ENCODE results near the gene IFI16. TPM values are rescaled to one million over a fixed set of nuclear protein-coding genes. Genes with fewer than 3 reads are reported as not detected.

Gene IFI16
- total and polyA plus RNA-seq, 2 experiments from 2014 or later: 25.1 to 31.8 TPM

DNA sequence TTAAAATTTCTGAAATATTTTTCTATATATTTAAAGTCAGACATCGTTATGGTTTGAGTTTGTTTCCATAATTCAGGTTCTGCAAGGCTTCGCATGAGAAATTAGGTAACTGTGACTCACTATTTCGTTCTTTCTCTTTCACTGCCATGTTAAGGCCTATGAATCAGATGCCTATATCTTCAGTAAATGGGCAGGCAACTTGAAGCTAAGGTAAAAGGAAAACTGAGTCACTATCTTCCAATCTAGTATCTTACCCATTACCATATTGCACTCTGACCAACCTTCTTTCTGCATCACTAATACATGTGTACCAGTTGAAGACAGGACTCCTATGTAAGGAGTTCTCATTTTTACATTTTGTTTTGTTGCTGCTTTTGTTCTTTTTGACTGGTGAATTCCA, 40.5 kb upstream of the IFI16 start:
- DNase-seq (ENCODE audit: low spot score): no peak
- Histone ChIP-seq H3K27me3 (no peaks in the 10 kb centered on the region), H3K4me1 (ENCODE audit: insufficient read depth) (no peaks in the 10 kb centered on the region), H4K20me1 (ENCODE audit: insufficient read depth, poor library complexity, severe bottlenecking) (no peaks in the 10 kb centered on the region), H2AFZ (no peak overlapping the region), H3K9me2 (replicated peaks; ENCODE audit: insufficient read depth) (no peaks in the 10 kb centered on the region), H3K9me3 (ENCODE audit: low read depth) (no peaks in the 10 kb centered on the region), H3K4me3 (no peak overlapping the region), H3K36me3 (replicated peaks; ENCODE audit: insufficient read depth, low read depth) (no peaks in the 10 kb centered on the region), H3K79me2 (no peaks in the 10 kb centered on the region), H3K4me2 (no peak overlapping the region), H3K27ac (no peak overlapping the region)
- 85% methylated on average over 3 of the region's 3 CpGs for whole genome bisulfite sequencing (ENCODE audit: low lambda C conversion rate, missing lambda C conversion rate)
- no peak for TF ChIP-seq EZH2phosphoT487 (IDR thresholded peaks at IDR 0.05; ENCODE audit: low read depth, severe bottlenecking, unreplicated experiment)
- no peak for TF ChIP-seq CTCF (IDR thresholded peaks at IDR 0.05; ENCODE audit: poor library complexity)
- TF ChIP-seq EZH2 (IDR thresholded peaks at IDR 0.05; ENCODE audit: borderline replicate concordance): no peak

GRCh38 chr1:158969855-158970254, 39.9 kb upstream of the IFI16 start:
- Histone ChIP-seq H3K9me3 (ENCODE audit: low read depth) (no peaks in the 10 kb centered on the region), H3K27me3 (no peaks in the 10 kb centered on the region), H3K9me2 (replicated peaks; ENCODE audit: insufficient read depth) (no peaks in the 10 kb centered on the region), H3K4me1 (ENCODE audit: insufficient read depth) (no peaks in the 10 kb centered on the region), H2AFZ (no peak overlapping the region), H3K79me2 (no peaks in the 10 kb centered on the region), H3K36me3 (replicated peaks; ENCODE audit: insufficient read depth, low read depth) (no peaks in the 10 kb centered on the region), H3K27ac (no peak overlapping the region), H3K4me3 (no peak overlapping the region), H3K4me2 (no peak overlapping the region), H4K20me1 (ENCODE audit: insufficient read depth, poor library complexity, severe bottlenecking) (no peaks in the 10 kb centered on the region)
- 83% methylated on average over 1 of the region's 1 CpG for WGBS (ENCODE audit: low lambda C conversion rate, missing lambda C conversion rate)
- TF ChIP-seq EZH2 (IDR thresholded peaks at IDR 0.05; ENCODE audit: borderline replicate concordance) (no peak), CTCF (IDR thresholded peaks at IDR 0.05; ENCODE audit: poor library complexity) (no peak), EZH2phosphoT487 (IDR thresholded peaks at IDR 0.05; ENCODE audit: low read depth, severe bottlenecking, unreplicated experiment) (no peak)
- DNase-seq (ENCODE audit: low spot score): no peak

GRCh38 chr1:158972841-158973240, 36.9 kb upstream of the IFI16 start:
- no peaks in the 10 kb centered on the region for H3K9me3 ChIP-seq (ENCODE audit: low read depth)
- no peak overlapping the region for H3K27ac ChIP-seq
- H2AFZ ChIP-seq: no peak overlapping the region
- H3K27me3 ChIP-seq: no peaks in the 10 kb centered on the region
- H3K4me1 ChIP-seq (ENCODE audit: insufficient read depth): no peaks in the 10 kb centered on the region
- no peaks in the 10 kb centered on the region for H3K9me2 ChIP-seq (replicated peaks; ENCODE audit: insufficient read depth)
- H3K36me3 ChIP-seq (replicated peaks; ENCODE audit: insufficient read depth, low read depth): no peaks in the 10 kb centered on the region
- TF ChIP-seq CTCF (IDR thresholded peaks at IDR 0.05; ENCODE audit: poor library complexity) (peak; percentile 36), EZH2phosphoT487 (IDR thresholded peaks at IDR 0.05; ENCODE audit: low read depth, severe bottlenecking, unreplicated experiment) (no peak)
- H3K79me2 ChIP-seq: no peaks in the 10 kb centered on the region
- H4K20me1 ChIP-seq (ENCODE audit: insufficient read depth, poor library complexity, severe bottlenecking): no peaks in the 10 kb centered on the region
- no peak overlapping the region for H3K4me2 ChIP-seq
- no peak for DNase-seq (ENCODE audit: low spot score)
- H3K4me3 ChIP-seq: no peak overlapping the region

DNA sequence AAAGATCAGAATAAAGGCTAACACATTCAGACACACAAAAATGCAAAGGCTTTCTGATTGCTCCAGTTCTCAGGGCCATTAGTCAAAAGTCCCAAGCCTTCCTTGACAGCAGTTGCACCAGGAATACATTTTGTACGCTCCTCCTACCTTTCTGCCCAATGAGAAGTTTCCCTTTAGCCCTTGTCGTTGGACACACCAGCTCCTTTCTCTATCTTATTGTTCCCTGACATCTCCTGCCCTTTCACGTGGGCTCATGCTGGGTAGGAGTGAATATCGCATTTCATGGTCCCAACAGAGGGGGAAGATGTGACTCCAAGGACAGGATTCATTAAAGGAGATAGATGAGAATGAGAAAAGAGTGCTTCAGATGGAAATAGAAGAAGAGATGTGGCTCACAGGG, 33.5 kb upstream of the IFI16 start:
- Histone ChIP-seq H3K4me1 (ENCODE audit: insufficient read depth) (no peaks in the 10 kb centered on the region), H2AFZ (no peak overlapping the region), H3K4me3 (no peak overlapping the region), H3K27me3 (no peaks in the 10 kb centered on the region), H3K9me3 (ENCODE audit: low read depth) (no peaks in the 10 kb centered on the region), H3K27ac (no peak overlapping the region), H3K9me2 (replicated peaks; ENCODE audit: insufficient read depth) (no peaks in the 10 kb centered on the region), H4K20me1 (ENCODE audit: insufficient read depth, poor library complexity, severe bottlenecking) (no peaks in the 10 kb centered on the region), H3K79me2 (no peaks in the 10 kb centered on the region), H3K36me3 (replicated peaks; ENCODE audit: insufficient read depth, low read depth) (no peaks in the 10 kb centered on the region), H3K4me2 (no peak overlapping the region)
- TF ChIP-seq EZH2phosphoT487 (IDR thresholded peaks at IDR 0.05; ENCODE audit: low read depth, severe bottlenecking, unreplicated experiment): no peak
- no peak for TF ChIP-seq CTCF (IDR thresholded peaks at IDR 0.05; ENCODE audit: poor library complexity)
- no peak for TF ChIP-seq EZH2 (IDR thresholded peaks at IDR 0.05; ENCODE audit: borderline replicate concordance)
- no peak for DNase-seq (ENCODE audit: low spot score)
- 40% methylated on average over 4 of the region's 4 CpGs for WGBS (ENCODE audit: low lambda C conversion rate, missing lambda C conversion rate)
